HG03045 (cell line): ENCODE data around the gene C1R.
"Not testable (repeated sequence)": the region's sequence is repeated elsewhere in the genome, so short reads cannot be mapped to it uniquely, and the experiment has no call there.

Source experiments
- ATAC-seq: cut with Tn5 transposase; IDR thresholded peaks from one replicate; pipeline ENCODE4 v1.9.1; 2021; ENCODE audit warnings: mild to moderate bottlenecking, moderate library complexity; ENCODE audit not compliant: unreplicated experiment

Gene C1R

DNA sequence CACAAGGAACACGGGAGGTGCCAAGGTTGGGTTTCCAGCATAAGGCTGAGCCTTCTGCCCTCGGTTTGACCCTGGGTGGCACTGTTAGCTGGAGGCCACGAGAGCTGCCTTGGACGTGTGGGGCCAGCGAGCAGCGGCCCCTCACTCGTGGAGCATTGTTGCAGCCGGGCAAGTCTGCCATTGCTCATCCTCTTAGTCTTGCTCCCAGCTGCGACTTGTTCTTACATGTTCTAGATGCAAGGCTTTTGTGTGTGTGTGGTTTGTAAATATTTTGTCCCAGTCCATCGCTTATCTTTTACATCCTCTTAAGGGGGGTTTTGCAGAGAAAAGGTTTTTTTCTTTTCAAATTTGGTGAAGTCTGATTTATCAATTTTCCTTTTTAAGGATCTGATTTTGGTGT is 52.8 kb downstream of the C1R start:
- no peak for ATAC-seq

DNA sequence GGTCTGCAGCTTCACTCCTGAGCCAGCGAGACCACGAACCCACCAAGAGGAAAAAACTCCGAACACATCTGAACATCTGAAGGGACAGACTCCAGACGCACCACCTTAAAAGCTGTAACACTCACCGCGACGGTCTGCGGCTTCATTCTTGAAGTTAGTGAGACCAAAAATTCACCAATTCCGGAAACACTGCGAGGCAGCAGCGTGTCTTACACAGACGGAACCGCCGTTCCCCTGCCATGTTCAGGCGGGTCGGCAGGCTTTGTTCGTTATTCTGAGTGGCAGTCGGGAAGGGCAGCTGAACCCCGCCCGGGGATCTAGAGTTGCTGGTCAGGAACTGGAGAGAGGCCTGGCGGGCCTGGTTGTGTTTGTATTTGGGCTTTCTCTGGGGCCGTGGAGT is 53.7 kb downstream of the C1R start:
- no peak for ATAC-seq

DNA sequence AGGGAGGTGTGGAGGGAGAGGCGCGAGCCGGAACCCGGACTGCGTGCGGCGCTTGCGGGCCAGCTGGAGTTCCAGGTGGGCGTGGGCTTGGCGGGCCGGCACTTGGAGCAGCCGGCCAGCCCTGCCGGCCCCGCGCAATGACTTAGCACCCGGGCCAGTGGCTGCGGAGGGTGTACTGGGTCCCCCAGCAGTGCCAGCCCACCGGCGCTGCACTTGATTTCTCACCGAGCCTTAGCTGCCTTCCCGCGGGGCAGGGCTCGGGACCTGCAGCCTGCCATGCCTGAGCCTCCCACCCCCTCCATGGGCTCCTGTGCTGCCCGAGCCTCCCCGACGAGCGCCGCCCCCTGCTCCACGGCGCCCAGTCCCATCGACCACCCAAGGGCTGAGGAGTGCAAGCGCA is 54.8 kb downstream of the C1R start:
- not testable (repeated sequence) for ATAC-seq

DNA sequence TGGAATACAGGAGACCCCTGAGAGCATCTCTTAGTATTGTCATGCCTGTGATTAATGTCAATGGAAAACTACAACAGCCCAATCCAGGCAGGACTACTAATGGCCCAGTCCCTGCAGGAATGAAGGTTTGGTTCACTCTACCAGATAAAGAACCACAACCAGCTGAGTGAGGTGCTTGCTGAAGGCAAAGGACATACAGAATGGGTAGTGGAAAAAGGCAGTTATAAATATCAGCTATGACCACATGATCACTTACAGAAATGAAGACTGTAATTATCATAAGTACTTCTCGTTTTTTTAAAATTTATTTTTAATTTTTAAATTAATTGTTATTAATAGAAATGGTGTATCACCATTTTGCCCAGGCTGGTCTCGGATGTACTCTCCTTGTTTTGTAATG is 56.8 kb downstream of the C1R start:
- no peak for ATAC-seq

DNA sequence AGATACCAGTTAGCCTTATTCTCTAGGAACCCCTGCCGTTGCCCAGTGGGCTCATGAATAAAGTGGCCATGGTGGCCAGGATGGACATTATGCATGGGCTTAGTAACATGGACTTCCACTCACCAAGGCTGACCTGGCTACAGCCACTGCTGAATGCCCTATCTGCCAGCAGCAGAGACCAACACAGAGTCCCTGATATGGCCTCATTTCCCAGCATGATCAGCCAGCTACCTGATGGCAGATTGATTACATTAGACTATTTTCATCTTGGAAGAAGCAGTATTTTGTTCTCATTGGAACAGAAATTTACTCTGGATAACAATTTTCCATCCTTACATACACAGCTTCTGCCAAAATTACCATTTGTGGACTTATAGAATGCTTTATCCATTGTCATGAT is 57.8 kb downstream of the C1R start:
- ATAC-seq: no peak

DNA sequence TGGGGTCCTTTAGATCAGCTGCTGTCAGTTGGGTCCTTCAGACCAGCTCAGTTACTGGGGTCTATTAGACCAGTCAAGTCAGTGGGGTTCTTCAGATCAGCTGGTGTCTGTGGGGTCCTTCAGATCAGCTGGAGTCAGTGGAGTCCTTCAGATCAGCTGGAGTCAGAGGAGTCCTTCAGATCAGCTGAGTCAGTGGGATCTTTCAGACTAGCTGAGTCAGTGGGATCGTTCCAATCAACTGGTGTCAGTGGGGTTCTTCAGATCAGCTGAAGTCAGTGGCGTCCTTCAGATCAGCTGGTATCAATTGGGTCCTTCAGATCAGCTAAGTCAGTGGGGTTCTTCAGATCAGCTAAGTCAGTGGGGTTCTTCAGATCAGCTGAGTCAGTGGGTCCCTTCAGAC is 59.3 kb downstream of the C1R start:
- ATAC-seq: no peak

DNA sequence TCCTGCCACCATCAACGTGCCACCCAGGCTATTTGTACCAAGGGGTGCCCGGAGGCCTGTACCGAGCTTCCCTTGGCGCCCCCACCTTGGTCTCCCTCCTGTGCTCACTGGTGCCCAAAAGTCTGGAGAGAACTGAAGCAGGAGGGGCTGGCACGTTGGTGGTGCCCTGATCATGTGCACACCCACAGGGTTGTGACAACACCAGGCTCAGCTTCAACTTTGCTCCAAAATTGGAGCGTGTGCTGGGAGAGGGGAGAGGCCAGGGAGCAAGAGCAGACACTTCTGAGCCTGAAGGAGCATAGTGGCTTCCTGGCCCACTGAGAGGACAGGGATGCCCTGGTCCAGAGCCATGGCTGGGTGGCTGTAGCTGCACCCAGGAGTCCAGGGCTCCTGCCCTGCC is 60.9 kb downstream of the C1R start:
- ATAC-seq: no peak
